Right lobe of liver (tissue), 4 donors: ENCODE data around the gene FSHR.

Experiments
- POLR2A ChIP-seq: fragments of 450-650 bp; IDR thresholded peaks from one replicate; pipeline ENCODE4 v1.6.1; 2017; ENCODE audit warnings: antibody characterized with exemption, mild to moderate bottlenecking
- TF ChIP-seq, protein P1 (sequence below), 4 donors: fragments of 200-600 bp in 3 of 4; fragments of 450-650 bp in 1 of 4; IDR thresholded peaks; one replicate each; pipeline versions ENCODE4 v1.5.1 to v1.8.0; 2016 to 2022; ENCODE audit warnings: antibody characterized with exemption in 4 of 4, mild to moderate bottlenecking in 2 of 4
- donor health status: DM: no; HTN: no; CAD: no.
- donor health status: DM: no; HTN: no; CAD: no.
- donor health status: DM: no; HTN: yes; CAD: no.

DNA sequence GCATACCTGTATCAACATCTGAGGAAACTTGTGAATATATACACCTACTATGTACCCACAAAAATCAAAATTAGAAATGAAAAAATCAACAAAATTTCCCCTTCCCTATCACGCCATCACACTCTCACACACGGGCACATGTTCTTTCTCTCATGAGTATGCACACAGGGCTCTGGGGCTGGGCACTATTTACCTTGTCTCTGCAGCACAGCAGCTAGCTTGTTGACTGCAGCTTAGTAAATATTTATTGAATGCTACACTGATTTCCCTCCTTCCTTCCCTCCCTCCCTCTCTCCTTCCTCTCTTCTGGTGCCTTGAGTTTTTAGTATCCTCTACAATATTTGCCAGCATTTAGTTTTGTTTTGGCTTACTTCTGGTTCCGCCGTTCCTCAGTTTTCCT lies 216.1 kb downstream of the FSHR start:
- TF ChIP-seq, protein P1, sequence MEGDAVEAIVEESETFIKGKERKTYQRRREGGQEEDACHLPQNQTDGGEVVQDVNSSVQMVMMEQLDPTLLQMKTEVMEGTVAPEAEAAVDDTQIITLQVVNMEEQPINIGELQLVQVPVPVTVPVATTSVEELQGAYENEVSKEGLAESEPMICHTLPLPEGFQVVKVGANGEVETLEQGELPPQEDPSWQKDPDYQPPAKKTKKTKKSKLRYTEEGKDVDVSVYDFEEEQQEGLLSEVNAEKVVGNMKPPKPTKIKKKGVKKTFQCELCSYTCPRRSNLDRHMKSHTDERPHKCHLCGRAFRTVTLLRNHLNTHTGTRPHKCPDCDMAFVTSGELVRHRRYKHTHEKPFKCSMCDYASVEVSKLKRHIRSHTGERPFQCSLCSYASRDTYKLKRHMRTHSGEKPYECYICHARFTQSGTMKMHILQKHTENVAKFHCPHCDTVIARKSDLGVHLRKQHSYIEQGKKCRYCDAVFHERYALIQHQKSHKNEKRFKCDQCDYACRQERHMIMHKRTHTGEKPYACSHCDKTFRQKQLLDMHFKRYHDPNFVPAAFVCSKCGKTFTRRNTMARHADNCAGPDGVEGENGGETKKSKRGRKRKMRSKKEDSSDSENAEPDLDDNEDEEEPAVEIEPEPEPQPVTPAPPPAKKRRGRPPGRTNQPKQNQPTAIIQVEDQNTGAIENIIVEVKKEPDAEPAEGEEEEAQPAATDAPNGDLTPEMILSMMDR (IDR thresholded peaks at IDR 0.05): no peak
- no peak for TF ChIP-seq POLR2A
